Left ventricle myocardium inferior (tissue), 1 donor: ENCODE results near the gene ENG. TPM values are rescaled to one million over a fixed set of nuclear protein-coding genes. Genes with fewer than 3 reads are reported as not detected.

Experiments used
- DNase-seq: peaks from one replicate; pipeline ENCODE4 v3.0.0-alpha.2; 2020
- H3K27ac ChIP-seq: fragments of 200-600 bp; replicated peaks from 2 replicates; pipeline ENCODE4 v1.8.0; 2021
- H3K27me3 ChIP-seq: fragments of 200-600 bp; 2 replicates; pipeline ENCODE4 v1.8.0; 2021; ENCODE audit warnings: low read depth
- H3K36me3 ChIP-seq: fragments of 200-600 bp; 2 replicates; pipeline ENCODE4 v1.8.0; 2021
- H3K4me1 ChIP-seq: fragments of 200-600 bp; 2 replicates; pipeline ENCODE4 v1.8.0; 2021
- H3K4me3 ChIP-seq: fragments of 200-600 bp; 2 replicates; pipeline ENCODE4 v1.8.0; 2021; ENCODE audit warnings: mild to moderate bottlenecking, moderate library complexity
- H3K9me3 ChIP-seq: fragments of 200-600 bp; replicated peaks from 2 replicates; pipeline ENCODE4 v1.8.0; 2021
- CTCF ChIP-seq: fragments of 200-600 bp; IDR thresholded peaks from 2 replicates; pipeline ENCODE4 v1.8.0; 2021; ENCODE audit warnings: antibody characterized with exemption, mild to moderate bottlenecking, borderline replicate concordance
- intact Hi-C: fragments of 100-400 bp; cut with micrococcal nuclease; formaldehyde crosslinking; loops from one replicate; pipeline ENCODE4 v1.11.0; 2022
- total RNA-seq: library from RNA; stranded (reverse); fragmentation: NEBNext Ultra II Directional; extraction: Animal tissue kit (Norgen Biotek cat#: 25700); gene quantifications from one replicate; pipeline ENCODE4 v1.2.1, GENCODE V29; 2021
- donor health status: DM: no; HTN: yes; CAD: no; lungs with severe emphysema.

ENG gene
- total RNA-seq, 1 donor from 2014 or later = 139 TPM

- Histone ChIP-seq H3K4me1 (peaks cover 43% of the 10 kb centered on the region), H3K27me3 (no peaks in the 10 kb centered on the region), H3K36me3 (peaks cover 39% of the 10 kb centered on the region), H3K4me3 (peak overlapping the region; percentile 99), H3K9me3 (peaks cover 19% of the 10 kb centered on the region), H3K27ac (peak overlapping the region; percentile 95)
- DNase-seq = peak; percentile 87
- no peak for TF ChIP-seq CTCF
- intact Hi-C loops = no loop called here
Measured at GRCh38 chr9:127897193-127897692, 42.8 kb upstream of the ENG start.

GRCh38 chr9:127896395-127897192, 42.1 kb upstream of the ENG start:
- Histone ChIP-seq H3K27me3 (no peaks in the 10 kb centered on the region), H3K27ac (peak overlapping the region; percentile 95), H3K36me3 (peaks cover 45% of the 10 kb centered on the region), H3K4me3 (peak overlapping the region; percentile 99), H3K9me3 (peaks cover 19% of the 10 kb centered on the region), H3K4me1 (peaks cover 43% of the 10 kb centered on the region)
- intact Hi-C loops = no loop called here
- no peak for TF ChIP-seq CTCF
- no peak for DNase-seq

- no peak overlapping the region for H3K4me3 ChIP-seq
- no peak for TF ChIP-seq CTCF
- DNase-seq = no peak
- peaks cover 19% of the 10 kb centered on the region for H3K9me3 ChIP-seq
- no peak overlapping the region for H3K27ac ChIP-seq
- peaks cover 43% of the 10 kb centered on the region for H3K4me1 ChIP-seq
- no peaks in the 10 kb centered on the region for H3K27me3 ChIP-seq
- H3K36me3 ChIP-seq = peaks cover 51% of the 10 kb centered on the region
- intact Hi-C loops = no loop called here
Measured at GRCh38 chr9:127895811-127896210, 41.4 kb upstream of the ENG start.

GRCh38 chr9:127893392-127893791, 38.9 kb upstream of the ENG start:
- no peak for DNase-seq
- TF ChIP-seq CTCF = no peak
- Histone ChIP-seq H3K4me3 (no peak overlapping the region), H3K27me3 (no peaks in the 10 kb centered on the region), H3K9me3 (peaks cover 19% of the 10 kb centered on the region), H3K27ac (no peak overlapping the region), H3K4me1 (peaks cover 28% of the 10 kb centered on the region), H3K36me3 (peaks cover 73% of the 10 kb centered on the region)
- intact Hi-C loops = no loop called here

GRCh38 chr9:127892831-127893230, 38.4 kb upstream of the ENG start:
- no peaks in the 10 kb centered on the region for H3K27me3 ChIP-seq
- intact Hi-C loops = no loop called here
- peaks cover 78% of the 10 kb centered on the region for H3K36me3 ChIP-seq
- no peak for DNase-seq
- no peak overlapping the region for H3K4me3 ChIP-seq
- peaks cover 22% of the 10 kb centered on the region for H3K4me1 ChIP-seq
- H3K9me3 ChIP-seq = peaks cover 19% of the 10 kb centered on the region
- no peak overlapping the region for H3K27ac ChIP-seq
- no peak for TF ChIP-seq CTCF
